HL-60 (cell line): ENCODE measurements around the gene MAML1.

Source experiments
- DNase-seq, 2 experiments: peaks; one replicate each; pipeline ENCODE4 v3.0.0-alpha.2; 2010 to 2020; ENCODE audit warnings: low read depth in 1 of 2, low spot score in 1 of 2
- H3K27ac ChIP-seq: fragments of 250-450 bp; sonication (Bioruptor Pico); replicated peaks from 2 replicates; pipeline ENCODE4 v1.5.1; 2020; ENCODE audit warnings: mild to moderate bottlenecking, moderate library complexity
- H3K27me3 ChIP-seq: fragments of 250-450 bp; sonication (Bioruptor Pico); 2 replicates; pipeline ENCODE4 v1.5.1; 2021; ENCODE audit warnings: mild to moderate bottlenecking, moderate library complexity; ENCODE audit not compliant: insufficient read depth, poor library complexity, severe bottlenecking
- H3K4me3 ChIP-seq: replicated peaks from 2 replicates; pipeline ENCODE4 v1.5.1; 2011; ENCODE audit warnings: mild to moderate bottlenecking, control low read depth, low read length; ENCODE audit not compliant: insufficient read depth
- GABPA ChIP-seq: IDR thresholded peaks from 2 replicates; pipeline ENCODE4 v1.6.1; 2012; ENCODE audit warnings: low read depth
- POLR2AphosphoS5 ChIP-seq: IDR thresholded peaks from 2 replicates; pipeline ENCODE4 v1.6.1; 2012; ENCODE audit warnings: low read depth
- SPI1 ChIP-seq: IDR thresholded peaks from 2 replicates; pipeline ENCODE4 v1.6.1; 2012; ENCODE audit warnings: low read depth, mild to moderate bottlenecking, borderline replicate concordance
- TF ChIP-seq, protein P1 (sequence below): IDR thresholded peaks from one replicate; pipeline ENCODE4 v1.5.1; 2011; ENCODE audit warnings: low read length, control low read depth, inconsistent platforms; ENCODE audit not compliant: insufficient read depth
- TF ChIP-seq, protein P2 (sequence below): IDR thresholded peaks from 2 replicates; pipeline ENCODE4 v1.6.1; 2012; ENCODE audit warnings: low read depth; ENCODE audit not compliant: insufficient replicate concordance

The MAML1 gene

DNA sequence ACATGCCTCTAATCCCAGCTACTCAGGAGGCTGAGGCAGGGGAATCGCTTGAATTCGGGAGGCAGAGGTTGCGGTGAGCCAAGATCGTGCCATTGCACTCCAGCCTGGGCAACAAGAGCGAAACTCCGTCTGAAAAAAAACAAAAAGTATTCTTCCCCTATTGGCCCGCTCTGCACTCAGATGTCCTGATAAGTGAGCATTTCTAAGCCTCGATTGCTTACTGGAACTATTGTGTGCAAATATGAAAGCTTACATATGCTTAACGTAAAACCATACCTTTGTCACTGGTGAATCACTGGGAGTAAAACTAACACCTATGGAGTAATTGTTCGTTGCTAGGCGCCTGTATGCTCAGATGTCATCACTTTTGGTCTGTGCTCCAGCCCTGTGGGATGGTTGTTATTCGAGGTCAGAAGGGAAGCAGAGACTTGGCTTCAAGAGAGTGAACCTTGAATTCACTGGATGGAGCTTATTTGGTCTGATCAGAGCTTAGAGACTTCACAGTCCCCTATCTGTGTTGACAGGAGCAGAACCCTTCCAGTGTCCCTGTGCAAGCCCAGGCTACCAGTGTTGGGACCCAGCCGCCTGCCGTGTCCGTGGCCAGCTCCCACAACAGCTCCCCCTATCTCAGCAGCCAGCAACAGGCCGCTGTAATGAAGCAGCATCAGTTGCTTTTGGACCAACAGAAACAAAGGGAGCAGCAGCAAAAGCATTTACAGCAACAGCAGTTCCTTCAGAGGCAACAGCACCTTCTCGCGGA is 35.9 kb downstream of the MAML1 start:
- Histone ChIP-seq H3K27ac (peak overlapping the region; percentile 45), H3K4me3 (no peak overlapping the region), H3K27me3 (no peaks in the 10 kb centered on the region)
- TF ChIP-seq, protein P1, sequence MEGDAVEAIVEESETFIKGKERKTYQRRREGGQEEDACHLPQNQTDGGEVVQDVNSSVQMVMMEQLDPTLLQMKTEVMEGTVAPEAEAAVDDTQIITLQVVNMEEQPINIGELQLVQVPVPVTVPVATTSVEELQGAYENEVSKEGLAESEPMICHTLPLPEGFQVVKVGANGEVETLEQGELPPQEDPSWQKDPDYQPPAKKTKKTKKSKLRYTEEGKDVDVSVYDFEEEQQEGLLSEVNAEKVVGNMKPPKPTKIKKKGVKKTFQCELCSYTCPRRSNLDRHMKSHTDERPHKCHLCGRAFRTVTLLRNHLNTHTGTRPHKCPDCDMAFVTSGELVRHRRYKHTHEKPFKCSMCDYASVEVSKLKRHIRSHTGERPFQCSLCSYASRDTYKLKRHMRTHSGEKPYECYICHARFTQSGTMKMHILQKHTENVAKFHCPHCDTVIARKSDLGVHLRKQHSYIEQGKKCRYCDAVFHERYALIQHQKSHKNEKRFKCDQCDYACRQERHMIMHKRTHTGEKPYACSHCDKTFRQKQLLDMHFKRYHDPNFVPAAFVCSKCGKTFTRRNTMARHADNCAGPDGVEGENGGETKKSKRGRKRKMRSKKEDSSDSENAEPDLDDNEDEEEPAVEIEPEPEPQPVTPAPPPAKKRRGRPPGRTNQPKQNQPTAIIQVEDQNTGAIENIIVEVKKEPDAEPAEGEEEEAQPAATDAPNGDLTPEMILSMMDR: no peak
- TF ChIP-seq POLR2AphosphoS5 (no peak), SPI1 (no peak)
- TF ChIP-seq, protein P2, sequence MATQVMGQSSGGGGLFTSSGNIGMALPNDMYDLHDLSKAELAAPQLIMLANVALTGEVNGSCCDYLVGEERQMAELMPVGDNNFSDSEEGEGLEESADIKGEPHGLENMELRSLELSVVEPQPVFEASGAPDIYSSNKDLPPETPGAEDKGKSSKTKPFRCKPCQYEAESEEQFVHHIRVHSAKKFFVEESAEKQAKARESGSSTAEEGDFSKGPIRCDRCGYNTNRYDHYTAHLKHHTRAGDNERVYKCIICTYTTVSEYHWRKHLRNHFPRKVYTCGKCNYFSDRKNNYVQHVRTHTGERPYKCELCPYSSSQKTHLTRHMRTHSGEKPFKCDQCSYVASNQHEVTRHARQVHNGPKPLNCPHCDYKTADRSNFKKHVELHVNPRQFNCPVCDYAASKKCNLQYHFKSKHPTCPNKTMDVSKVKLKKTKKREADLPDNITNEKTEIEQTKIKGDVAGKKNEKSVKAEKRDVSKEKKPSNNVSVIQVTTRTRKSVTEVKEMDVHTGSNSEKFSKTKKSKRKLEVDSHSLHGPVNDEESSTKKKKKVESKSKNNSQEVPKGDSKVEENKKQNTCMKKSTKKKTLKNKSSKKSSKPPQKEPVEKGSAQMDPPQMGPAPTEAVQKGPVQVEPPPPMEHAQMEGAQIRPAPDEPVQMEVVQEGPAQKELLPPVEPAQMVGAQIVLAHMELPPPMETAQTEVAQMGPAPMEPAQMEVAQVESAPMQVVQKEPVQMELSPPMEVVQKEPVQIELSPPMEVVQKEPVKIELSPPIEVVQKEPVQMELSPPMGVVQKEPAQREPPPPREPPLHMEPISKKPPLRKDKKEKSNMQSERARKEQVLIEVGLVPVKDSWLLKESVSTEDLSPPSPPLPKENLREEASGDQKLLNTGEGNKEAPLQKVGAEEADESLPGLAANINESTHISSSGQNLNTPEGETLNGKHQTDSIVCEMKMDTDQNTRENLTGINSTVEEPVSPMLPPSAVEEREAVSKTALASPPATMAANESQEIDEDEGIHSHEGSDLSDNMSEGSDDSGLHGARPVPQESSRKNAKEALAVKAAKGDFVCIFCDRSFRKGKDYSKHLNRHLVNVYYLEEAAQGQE: no peak
- DNase-seq: no peak

DNA sequence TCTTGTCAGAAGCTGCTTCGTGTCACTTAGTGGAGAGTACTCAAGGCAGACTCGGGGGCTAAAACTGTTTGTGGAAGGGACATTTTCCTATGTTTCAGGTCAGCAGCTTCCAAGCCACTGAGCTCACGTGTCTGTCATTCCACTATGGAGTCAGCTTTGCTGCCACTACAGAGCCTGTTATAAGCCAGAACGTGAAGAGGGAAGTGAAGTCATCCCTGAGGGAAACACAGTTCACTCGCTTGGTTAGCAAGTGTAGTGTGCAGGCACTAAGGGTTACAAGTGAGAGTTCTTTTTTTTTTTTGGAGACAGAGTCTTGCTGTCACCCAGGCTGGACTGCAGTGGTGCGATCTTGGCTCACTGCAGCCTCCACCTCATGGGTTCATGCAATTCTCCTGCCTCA is 36.6 kb downstream of the MAML1 start:
- DNase-seq: peak in 1 of 2 experiments; percentile 56
- peak; percentile 51; the same call in 1 of the 2 replicates for TF ChIP-seq SPI1
- no peak for TF ChIP-seq GABPA
- no peaks in the 10 kb centered on the region for H3K27me3 ChIP-seq
- peak overlapping the region; percentile 45 for H3K27ac ChIP-seq
- H3K4me3 ChIP-seq: no peak overlapping the region

DNA sequence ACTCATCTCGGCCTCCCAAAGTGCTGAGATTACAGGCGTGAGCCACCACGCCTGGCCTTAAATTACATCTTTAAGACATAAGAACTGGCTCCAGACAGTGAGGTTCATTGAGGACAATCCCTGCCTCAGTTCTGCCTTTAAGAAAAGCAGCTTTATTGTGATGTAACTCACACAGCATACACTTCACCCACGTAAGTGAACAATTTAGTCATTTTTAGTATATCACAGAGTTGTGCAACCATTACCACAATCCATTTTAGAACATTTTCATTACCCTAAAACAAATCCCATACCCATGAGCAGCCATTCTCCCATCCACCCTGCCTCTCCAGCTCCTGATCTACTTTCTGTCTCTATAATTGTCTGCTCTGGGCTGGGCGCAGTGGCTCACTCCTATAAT is 37.2 kb downstream of the MAML1 start:
- Histone ChIP-seq H3K4me3 (no peak overlapping the region), H3K27me3 (no peaks in the 10 kb centered on the region), H3K27ac (peak overlapping the region; percentile 45)
- DNase-seq: no peak
- TF ChIP-seq, protein P1: no peak
- TF ChIP-seq, protein P2: no peak
- no peak for TF ChIP-seq SPI1
- TF ChIP-seq GABPA: no peak
- TF ChIP-seq POLR2AphosphoS5: no peak

DNA sequence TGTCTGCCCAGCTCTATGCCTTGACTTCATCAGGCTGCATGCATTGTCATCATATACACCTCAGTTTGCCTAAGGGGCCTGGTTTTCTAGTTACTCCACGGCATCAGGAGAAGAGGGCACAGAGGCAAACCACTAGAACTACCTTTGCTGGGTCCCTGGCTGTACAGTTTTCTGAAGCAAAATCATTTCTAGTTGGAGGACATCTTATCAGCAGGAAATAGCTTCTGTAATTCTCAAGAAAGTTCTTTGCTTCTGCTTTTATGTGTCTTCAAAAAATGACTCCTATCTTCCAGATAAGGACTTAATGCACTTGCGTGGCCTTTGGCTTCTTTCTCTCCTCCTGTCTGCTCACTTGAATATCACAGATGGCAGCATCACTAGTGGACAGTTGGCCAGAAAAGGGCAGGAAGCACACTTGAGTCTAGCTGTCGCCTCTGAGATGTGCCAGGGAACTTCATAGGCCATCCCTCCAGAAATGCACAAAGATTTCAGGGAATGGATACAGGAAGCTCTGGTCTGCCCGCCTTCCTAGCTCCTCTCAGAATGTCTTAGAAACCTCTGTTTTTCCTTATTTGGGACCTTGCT is 38.8 kb downstream of the MAML1 start:
- H3K27ac ChIP-seq: peak overlapping the region; percentile 92
- TF ChIP-seq, protein P2: no peak
- TF ChIP-seq POLR2AphosphoS5: no peak
- TF ChIP-seq, protein P1: no peak
- H3K4me3 ChIP-seq: no peak overlapping the region
- no peak for DNase-seq
- no peaks in the 10 kb centered on the region for H3K27me3 ChIP-seq
